ENCODE data around the gene FHAD1.

FHAD1 gene

DNA sequence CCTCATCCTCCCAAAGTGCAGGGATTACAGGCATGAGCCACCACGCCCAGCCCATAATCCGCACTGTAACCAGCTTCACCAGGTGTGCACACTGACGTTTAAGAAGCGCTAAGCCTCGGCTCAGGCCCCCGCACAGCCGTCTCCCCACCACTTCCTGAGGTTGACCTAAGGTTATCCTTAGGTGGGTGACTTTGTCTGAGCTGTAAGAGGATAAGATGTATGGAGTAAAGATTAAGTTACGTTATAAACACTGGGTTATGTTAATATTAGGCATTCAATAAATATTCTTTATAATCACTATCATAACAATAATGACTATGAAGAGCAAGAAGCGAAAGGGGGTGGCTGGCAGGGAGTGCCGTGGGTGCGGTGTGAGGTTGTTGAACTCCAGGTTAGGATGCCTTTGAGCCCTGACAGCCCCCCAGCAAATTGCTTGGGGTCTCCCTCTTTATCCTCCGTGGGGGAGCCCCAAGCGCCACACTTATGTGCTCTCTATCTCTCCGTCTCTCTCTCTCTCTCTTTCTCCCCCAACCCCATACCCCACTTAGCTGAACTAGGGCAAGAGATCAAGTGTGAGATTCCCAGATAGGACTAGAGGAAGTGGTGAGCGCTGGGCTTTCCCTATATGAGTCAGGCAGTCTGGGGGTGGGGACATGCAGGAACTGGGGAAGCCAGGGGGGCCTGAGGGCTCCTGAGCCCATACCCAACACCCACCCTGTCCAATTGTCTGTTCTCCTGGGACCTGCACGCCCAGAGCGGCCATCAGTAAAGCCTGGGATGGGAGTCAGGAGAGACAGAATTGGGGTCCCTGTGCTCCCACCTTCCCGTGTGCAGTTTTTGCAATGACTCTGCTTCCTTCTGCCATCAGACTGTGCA lies 170.3 kb downstream of the FHAD1 start:
- peak; percentile 77 for DNase-seq (ENCODE audit: low read depth, low spot score)
- H3K4me3 ChIP-seq (ENCODE audit: low read depth, low read length), result no peak overlapping the region
- in situ Hi-C loops (cut with HindIII; ENCODE audit: low sequenced_read_pairs), result loop anchor here (10.0 kb wide), 1 partner anchor 92 kb away; no protein-coding TSS in a partner anchor
- TF ChIP-seq, protein P1, sequence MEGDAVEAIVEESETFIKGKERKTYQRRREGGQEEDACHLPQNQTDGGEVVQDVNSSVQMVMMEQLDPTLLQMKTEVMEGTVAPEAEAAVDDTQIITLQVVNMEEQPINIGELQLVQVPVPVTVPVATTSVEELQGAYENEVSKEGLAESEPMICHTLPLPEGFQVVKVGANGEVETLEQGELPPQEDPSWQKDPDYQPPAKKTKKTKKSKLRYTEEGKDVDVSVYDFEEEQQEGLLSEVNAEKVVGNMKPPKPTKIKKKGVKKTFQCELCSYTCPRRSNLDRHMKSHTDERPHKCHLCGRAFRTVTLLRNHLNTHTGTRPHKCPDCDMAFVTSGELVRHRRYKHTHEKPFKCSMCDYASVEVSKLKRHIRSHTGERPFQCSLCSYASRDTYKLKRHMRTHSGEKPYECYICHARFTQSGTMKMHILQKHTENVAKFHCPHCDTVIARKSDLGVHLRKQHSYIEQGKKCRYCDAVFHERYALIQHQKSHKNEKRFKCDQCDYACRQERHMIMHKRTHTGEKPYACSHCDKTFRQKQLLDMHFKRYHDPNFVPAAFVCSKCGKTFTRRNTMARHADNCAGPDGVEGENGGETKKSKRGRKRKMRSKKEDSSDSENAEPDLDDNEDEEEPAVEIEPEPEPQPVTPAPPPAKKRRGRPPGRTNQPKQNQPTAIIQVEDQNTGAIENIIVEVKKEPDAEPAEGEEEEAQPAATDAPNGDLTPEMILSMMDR (IDR thresholded peaks at IDR 0.05; ENCODE audit: low read depth, low read length), result no peak

DNA sequence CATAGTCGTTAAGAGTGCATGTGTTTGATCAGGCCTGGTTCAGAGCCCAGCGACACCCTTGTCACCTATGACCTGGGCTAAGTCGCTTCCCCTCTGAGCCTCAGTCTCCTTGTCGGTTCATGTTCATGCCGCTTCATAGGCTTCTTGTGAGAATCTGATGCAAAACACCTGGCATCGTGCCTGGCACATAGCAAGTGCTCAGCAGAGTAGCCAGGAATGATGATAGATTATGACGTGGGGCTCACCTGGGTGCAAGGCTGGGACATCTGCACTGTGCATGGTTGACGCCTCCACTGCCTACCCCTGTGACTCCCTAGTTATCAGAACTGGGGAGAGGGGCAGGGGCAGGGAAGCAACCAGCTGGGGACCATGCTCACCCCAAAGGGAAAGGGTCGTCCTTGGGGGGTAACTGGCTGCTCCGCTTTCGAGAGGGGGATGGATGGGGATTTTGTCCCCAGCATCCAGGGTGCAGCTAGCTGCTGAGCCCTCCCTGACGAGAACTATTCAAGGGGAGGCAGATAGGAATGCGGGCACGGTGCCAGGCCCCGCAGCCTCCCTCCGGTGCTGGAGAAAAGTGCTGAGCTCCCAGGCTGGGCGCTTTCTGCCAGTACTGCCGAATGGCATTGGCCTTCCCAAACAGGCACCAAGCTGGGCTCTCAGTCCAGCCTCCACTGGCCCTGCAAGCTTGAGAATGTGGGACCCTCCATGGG lies 171.9 kb downstream of the FHAD1 start:
- in situ Hi-C loops (cut with HindIII; ENCODE audit: low sequenced_read_pairs), result loop anchor here (10.0 kb wide), 1 partner anchor 94 kb away; no protein-coding TSS in a partner anchor
- DNase-seq (ENCODE audit: low read depth, low spot score), result no peak
- H3K4me3 ChIP-seq (ENCODE audit: low read depth, low read length), result no peak overlapping the region
- TF ChIP-seq, protein P1 (IDR thresholded peaks at IDR 0.05; ENCODE audit: low read depth, low read length), result no peak

DNA sequence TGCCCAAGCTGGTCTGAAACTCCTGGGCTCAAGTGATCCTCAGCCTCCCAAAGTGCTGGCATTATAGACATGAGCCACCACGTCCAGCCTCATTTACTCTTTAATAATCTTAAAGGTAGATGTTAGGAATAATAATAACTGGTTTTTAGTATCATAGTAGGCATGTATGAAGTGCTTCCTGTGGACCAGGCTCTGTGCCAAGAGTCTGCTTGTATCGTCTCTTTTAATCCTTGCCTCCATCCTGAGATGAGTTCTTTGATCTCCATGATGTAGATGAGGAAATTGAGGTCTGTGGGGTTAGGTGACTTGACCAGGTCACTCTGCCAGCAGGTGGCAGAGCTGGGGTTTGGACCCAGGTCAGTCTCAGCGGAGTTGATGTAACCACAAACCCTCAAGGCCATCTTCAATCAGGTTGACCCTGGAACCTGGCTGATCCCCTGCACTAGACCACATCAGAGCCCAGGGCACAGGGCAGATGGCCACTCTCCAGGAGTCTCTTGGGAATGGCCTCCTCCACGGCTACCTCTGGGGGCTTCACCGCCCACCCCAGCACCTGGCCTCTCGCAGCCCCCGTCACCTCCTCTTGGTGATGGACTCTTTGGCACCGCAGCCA lies 173.9 kb downstream of the FHAD1 start:
- H3K4me3 ChIP-seq (ENCODE audit: low read depth, low read length), result no peak overlapping the region
- TF ChIP-seq, protein P1 (IDR thresholded peaks at IDR 0.05; ENCODE audit: low read depth, low read length), result no peak
- in situ Hi-C loops (cut with HindIII; ENCODE audit: low sequenced_read_pairs), result no loop called here
- no peak for DNase-seq (ENCODE audit: low read depth, low spot score)

DNA sequence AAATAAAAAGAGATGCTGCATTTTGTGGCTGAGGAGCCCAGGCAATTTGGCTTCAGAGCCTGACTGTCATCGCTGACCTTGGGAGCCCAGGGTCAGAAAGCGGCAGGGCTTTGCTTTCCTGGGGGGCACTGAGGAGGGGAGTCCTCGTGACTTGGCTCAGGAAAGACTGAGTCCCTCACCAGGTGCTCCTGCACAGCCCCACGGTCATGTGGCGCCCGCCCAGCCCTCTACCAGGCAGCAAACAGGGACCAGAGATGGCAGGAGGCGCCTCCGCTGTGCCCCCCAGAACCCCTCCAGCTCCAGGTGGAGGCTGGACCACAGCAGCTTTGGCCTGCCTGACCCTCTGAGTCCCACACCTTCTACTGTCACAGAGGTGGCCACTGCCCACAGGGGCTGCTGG lies 175.8 kb downstream of the FHAD1 start:
- TF ChIP-seq, protein P1 (IDR thresholded peaks at IDR 0.05; ENCODE audit: low read depth, low read length), result no peak
- H3K4me3 ChIP-seq (ENCODE audit: low read depth, low read length), result no peak overlapping the region
- in situ Hi-C loops (cut with HindIII; ENCODE audit: low sequenced_read_pairs), result no loop called here
- DNase-seq (ENCODE audit: low read depth, low spot score), result no peak

DNA sequence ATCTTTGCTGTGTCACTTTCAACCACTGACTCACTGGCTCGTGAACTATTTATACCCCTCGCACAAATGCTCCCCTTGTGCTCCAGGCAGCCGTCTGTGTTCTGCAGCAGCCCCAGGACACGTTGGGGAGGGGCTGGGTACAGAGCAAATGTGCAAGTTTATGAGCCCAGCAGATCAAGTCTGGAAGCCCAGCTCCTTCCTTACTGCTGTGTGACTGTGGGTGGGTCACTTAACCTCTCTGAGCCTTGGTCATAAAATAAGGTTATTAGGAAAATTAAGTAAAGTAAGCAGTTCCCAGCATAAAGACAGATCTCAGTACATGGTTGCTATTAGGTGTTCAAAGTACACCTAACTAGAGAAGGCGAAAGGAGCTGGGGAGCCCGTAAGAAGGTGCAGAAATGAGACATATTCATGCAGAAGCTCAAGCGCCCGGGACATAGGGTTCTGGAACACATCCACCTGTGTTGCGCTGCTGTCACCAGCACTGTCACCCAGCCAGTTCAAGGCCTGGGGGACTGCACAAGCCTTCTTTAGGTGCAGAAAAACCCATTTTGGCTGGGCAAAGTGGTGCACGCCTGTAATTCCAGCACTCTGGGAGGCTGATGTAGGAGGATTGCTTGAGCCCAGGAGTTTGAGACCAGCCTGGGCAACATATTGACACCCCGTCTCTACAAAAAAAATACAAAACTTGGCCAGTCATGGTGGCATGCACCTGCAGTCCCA lies 176.5 kb downstream of the FHAD1 start:
- H3K4me3 ChIP-seq (ENCODE audit: low read depth, low read length), result no peak overlapping the region
- in situ Hi-C loops (cut with HindIII; ENCODE audit: low sequenced_read_pairs), result no loop called here
- TF ChIP-seq, protein P1 (IDR thresholded peaks at IDR 0.05; ENCODE audit: low read depth, low read length), result no peak
- no peak for DNase-seq (ENCODE audit: low read depth, low spot score)

DNA sequence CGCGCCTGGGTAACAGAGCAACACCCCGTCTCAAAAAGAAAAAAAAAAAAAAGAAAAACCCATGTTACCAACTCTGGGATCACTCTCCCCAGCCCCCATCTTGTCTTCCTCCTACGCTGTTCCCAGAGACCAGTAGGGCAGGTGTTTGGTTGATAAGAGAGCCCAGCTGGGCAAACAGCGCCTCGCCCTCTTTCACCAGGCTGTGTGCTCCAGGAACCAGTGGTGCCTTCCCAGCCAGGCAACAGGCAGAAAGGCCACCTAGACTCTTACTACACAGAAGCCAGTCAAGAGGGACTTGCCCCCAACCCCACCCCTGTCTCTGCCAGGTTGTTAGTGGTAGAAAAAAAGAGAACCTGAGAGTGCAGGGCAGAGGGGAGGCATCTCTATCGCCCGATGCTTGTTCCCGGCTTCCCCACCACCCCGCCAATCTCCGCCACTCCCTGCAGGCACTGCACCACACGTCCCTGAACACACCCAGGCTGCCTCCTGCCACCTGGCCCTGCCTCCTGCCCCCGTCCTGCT lies 177.2 kb downstream of the FHAD1 start:
- in situ Hi-C loops (cut with HindIII; ENCODE audit: low sequenced_read_pairs), result no loop called here
- no peak overlapping the region for H3K4me3 ChIP-seq (ENCODE audit: low read depth, low read length)
- no peak for DNase-seq (ENCODE audit: low read depth, low spot score)
- TF ChIP-seq, protein P1 (IDR thresholded peaks at IDR 0.05; ENCODE audit: low read depth, low read length), result no peak
